HCEC 1CT (cell line): ENCODE data around the gene AUTS2.

Experiments used
- DNase-seq: peaks from one replicate; pipeline ENCODE4 v3.0.0-alpha.2; 2017

AUTS2 gene

GRCh38 chr7:69826283-69826682, 228.0 kb downstream of the AUTS2 start:
- DNase-seq: no peak

- DNase-seq: no peak
Observed at GRCh38 chr7:69827140-69827539, 228.9 kb downstream of the AUTS2 start.

GRCh38 chr7:69827558-69827957, 229.3 kb downstream of the AUTS2 start:
- no peak for DNase-seq

- no peak for DNase-seq
Observed at GRCh38 chr7:69832356-69832755, 234.1 kb downstream of the AUTS2 start.

GRCh38 chr7:69833964-69834363, 235.7 kb downstream of the AUTS2 start:
- no peak for DNase-seq

GRCh38 chr7:69836702-69837101, 238.4 kb downstream of the AUTS2 start:
- DNase-seq: no peak

GRCh38 chr7:69837387-69838068, 239.3 kb downstream of the AUTS2 start:
- no peak for DNase-seq

GRCh38 chr7:69839782-69840181, 241.5 kb downstream of the AUTS2 start:
- DNase-seq: no peak

GRCh38 chr7:69840248-69840647, 242.0 kb downstream of the AUTS2 start:
- DNase-seq: no peak

GRCh38 chr7:69843653-69844052, 245.4 kb downstream of the AUTS2 start:
- DNase-seq: no peak

GRCh38 chr7:69844264-69844868, 246.1 kb downstream of the AUTS2 start:
- no peak for DNase-seq

- no peak for DNase-seq
Observed at GRCh38 chr7:69845721-69846495, 247.6 kb downstream of the AUTS2 start.

- DNase-seq: no peak
Observed at GRCh38 chr7:69847921-69848612, 249.8 kb downstream of the AUTS2 start.

GRCh38 chr7:69849268-69849667, 251.0 kb downstream of the AUTS2 start:
- DNase-seq: no peak

- no peak for DNase-seq
Observed at GRCh38 chr7:69857014-69857413, 258.7 kb downstream of the AUTS2 start.

GRCh38 chr7:69858471-69858870, 260.2 kb downstream of the AUTS2 start:
- DNase-seq: no peak

- DNase-seq: no peak
Observed at GRCh38 chr7:69859342-69859741, 261.1 kb downstream of the AUTS2 start.

- no peak for DNase-seq
Observed at GRCh38 chr7:69860486-69860885, 262.2 kb downstream of the AUTS2 start.

- no peak for DNase-seq
Observed at GRCh38 chr7:69860941-69861622, 262.8 kb downstream of the AUTS2 start.

- DNase-seq: no peak
Observed at GRCh38 chr7:69862413-69863064, 264.3 kb downstream of the AUTS2 start.

- DNase-seq: no peak
Observed at GRCh38 chr7:69864274-69864673, 266.0 kb downstream of the AUTS2 start.

- no peak for DNase-seq
Observed at GRCh38 chr7:69864822-69865221, 266.5 kb downstream of the AUTS2 start.
